Astrocyte of the spinal cord (primary cell): Measurements from ENCODE around the gene UVRAG.
"Not testable (repeated sequence)": the region's sequence is repeated elsewhere in the genome, so short reads cannot be mapped to it uniquely, and the experiment has no call there.

ENCODE experiments used
- DNase-seq: peaks from one replicate; pipeline ENCODE4 v3.0.0; 2011; ENCODE audit warnings: low read depth, low spot score
- H3K4me3 ChIP-seq: 2 replicates; pipeline ENCODE4 v1.5.1; 2011; ENCODE audit warnings: low read depth, mild to moderate bottlenecking, low read length, moderate library complexity
- CTCF ChIP-seq: IDR thresholded peaks from 2 replicates; pipeline ENCODE4 v1.5.1; 2012; ENCODE audit warnings: low read depth, mild to moderate bottlenecking, low read length, inconsistent platforms
- in situ Hi-C: cut with HindIII; loops from 2 replicates; pipeline ENCODE4 v1.10.0; 2017; ENCODE audit warnings: low sequenced_read_pairs

UVRAG gene

DNA sequence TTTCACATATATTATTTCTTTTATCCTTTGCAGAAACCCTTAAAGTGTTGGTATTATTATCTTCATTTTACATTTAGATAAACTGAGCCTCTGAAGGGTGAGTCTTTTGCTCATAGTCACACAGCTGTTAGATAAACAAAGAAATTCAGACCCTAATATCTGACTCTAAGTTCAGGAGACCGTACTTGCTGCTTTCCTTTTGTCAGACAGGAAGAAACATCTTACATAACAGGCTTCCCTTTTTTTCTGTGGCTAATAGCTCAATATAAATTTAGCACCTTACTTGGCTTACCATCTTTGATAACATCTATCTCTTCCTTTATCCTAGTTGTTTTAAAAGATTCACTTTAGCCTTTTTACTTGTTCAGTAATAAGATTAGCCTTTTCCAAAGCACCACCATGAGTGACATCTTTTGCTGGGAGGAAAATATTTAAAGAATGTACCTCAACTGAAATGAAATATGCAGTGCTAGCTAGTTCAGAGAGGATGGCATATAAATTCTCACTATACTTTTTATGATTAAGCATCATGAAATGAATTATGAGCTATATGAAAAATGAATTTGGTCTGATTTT is 262.7 kb downstream of the UVRAG start:
- in situ Hi-C loops: no loop called here
- no peak for TF ChIP-seq CTCF
- no peak overlapping the region for H3K4me3 ChIP-seq
- peak; percentile 23 for DNase-seq

DNA sequence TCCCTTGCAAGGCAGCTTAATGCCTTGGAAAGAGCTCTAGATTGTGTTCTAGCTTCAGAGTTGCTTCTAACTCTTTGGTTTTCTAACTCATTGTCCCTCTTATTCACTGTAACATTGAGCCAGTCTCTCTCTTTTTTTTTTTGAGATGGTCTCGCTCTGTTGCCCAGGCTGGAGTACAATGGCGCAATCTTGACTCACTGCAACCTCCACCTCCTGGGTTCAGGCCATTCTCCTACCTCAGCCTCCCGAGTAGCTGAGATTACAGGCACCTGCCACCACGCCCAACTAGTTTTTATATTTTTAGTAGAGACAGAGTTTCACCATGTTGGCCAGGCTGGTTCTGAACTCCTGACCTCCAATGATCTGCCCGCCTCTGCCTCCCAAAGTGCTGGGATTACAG is 266.1 kb downstream of the UVRAG start:
- DNase-seq, in situ Hi-C loops, H3K4me3 ChIP-seq: not testable (repeated sequence)

- TF ChIP-seq CTCF: no peak
- in situ Hi-C loops: no loop called here
- no peak overlapping the region for H3K4me3 ChIP-seq
- peak; percentile 37 for DNase-seq
Observed at GRCh38 chr11:76083563-76084451, 268.8 kb downstream of the UVRAG start.

DNA sequence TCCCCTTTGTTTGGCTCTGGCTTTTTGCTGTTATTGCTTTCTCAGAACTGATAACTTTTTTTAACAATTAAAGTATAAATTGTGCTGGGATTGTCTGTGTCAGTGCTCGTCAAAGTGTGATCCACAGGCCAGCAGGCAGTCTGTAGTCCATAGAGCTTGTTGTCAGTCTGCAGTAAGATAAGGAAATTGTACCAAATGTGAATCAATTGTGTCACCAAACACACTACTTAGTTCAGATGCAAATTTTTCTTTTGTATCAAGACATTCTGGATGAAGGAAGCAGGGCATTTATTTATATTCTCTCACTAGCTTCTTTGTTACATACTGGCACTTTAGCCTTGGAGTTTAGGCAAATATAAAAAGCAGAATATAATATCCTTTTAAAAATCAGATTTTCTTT is 270.3 kb downstream of the UVRAG start:
- TF ChIP-seq CTCF: no peak
- in situ Hi-C loops: no loop called here
- DNase-seq: no peak
- H3K4me3 ChIP-seq: no peak overlapping the region

DNA sequence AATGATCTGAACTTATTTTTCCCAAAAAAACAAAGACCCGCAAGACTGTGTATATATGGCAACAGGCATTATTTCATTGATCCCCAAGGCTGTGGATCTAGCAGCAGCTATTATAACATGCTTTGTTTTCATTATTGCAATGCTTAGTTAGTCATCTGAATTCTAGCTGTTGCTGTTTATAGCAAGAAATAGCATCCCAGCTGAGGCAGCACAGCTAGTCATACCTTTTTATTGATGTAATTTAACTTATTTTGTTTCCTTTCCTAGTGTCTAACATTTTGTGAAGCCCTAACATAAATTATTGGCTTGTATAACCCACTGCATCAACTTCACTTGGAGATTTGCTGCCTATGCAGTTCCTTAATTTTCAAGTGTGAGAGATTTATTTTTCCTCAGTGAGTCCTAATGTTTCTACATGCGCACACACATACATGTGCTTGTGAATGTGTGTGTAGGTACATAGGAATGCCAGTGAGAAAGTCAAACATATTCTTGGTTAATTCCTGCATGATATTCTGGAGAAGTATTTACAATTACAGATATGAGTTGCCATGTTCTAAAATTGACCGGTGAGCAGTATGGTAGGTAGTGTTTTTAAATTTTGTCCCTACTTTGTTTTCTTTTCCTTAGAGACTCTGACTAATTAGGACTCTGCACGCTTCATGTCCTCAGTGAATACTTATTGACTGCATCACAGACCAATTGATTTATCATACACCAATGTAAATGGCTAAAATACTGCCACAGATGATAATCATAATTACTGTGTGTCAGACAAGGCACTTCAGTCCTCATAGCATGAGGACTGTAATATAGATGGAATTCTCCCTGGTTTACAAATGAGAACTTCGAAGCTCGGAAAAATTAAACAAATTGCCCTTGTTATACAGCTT is 272.0 kb downstream of the UVRAG start:
- no peak overlapping the region for H3K4me3 ChIP-seq
- DNase-seq: peak; percentile 76
- no peak for TF ChIP-seq CTCF
- in situ Hi-C loops: no loop called here

DNA sequence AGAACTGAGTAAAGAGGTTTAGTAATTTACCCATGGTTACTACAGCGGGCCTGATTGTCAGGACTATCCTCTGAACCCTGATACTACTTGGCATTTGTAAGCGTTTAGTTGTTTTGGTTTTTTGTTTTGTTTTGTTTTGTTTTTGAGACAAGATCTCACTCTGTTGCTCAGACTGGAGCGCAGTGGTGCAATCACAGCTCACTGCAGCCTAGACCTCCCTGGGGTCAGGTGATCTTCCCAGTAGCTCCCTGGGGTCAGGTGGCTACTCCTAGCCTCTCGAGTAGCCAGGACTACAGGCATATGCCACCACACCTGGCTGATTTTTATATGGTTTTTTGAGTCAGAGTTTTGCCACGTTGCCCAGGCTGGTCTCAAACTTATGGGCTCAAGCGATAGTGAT is 272.7 kb downstream of the UVRAG start:
- TF ChIP-seq CTCF: no peak
- no peak for DNase-seq

More for the DNA sequence above, 272.7 kb downstream of the UVRAG start:
- H3K4me3 ChIP-seq: no peak overlapping the region
- in situ Hi-C loops: no loop called here
